GM18511 (cell line): ENCODE measurements around the gene SULT2B1.

ENCODE experiments used
- ATAC-seq: cut with Tn5 transposase; IDR thresholded peaks from one replicate; pipeline ENCODE4 v1.9.1; 2021; ENCODE audit warnings: mild to moderate bottlenecking, moderate library complexity; ENCODE audit not compliant: unreplicated experiment

The SULT2B1 gene

GRCh38 chr19:48598996-48599700, 47.2 kb downstream of the SULT2B1 start:
- ATAC-seq = no peak

- ATAC-seq = no peak
Measured at GRCh38 chr19:48600679-48601417, 48.9 kb downstream of the SULT2B1 start.

- ATAC-seq = no peak
Measured at GRCh38 chr19:48603001-48603400, 51.0 kb downstream of the SULT2B1 start.

- no peak for ATAC-seq
Measured at GRCh38 chr19:48603449-48603848, 51.5 kb downstream of the SULT2B1 start.

GRCh38 chr19:48603850-48604249, 51.9 kb downstream of the SULT2B1 start:
- no peak for ATAC-seq

GRCh38 chr19:48606463-48607358, 54.7 kb downstream of the SULT2B1 start, which contains the start of gene SPACA4:
Gene SPACA4 (plus strand): TSS chr19:48606742. CDS start chr19:48606979, 237 bp downstream.
- ATAC-seq = no peak

GRCh38 chr19:48607359-48607755, 55.4 kb downstream of the SULT2B1 start:
- no peak for ATAC-seq

GRCh38 chr19:48608798-48609263, 56.9 kb downstream of the SULT2B1 start:
- ATAC-seq = no peak

GRCh38 chr19:48609571-48610108, 57.7 kb downstream of the SULT2B1 start:
- ATAC-seq = no peak

GRCh38 chr19:48611872-48612271, 59.9 kb downstream of the SULT2B1 start:
- ATAC-seq = no peak

GRCh38 chr19:48613024-48613851, 61.3 kb downstream of the SULT2B1 start:
- no peak for ATAC-seq

GRCh38 chr19:48613852-48614435, 62.0 kb downstream of the SULT2B1 start:
- no peak for ATAC-seq

GRCh38 chr19:48614436-48615230, 62.7 kb downstream of the SULT2B1 start, which contains the start of gene FAM83E:
Gene FAM83E (minus strand): TSS chr19:48615076. CDS start chr19:48613372, 1,704 bp downstream.
- ATAC-seq = no peak

GRCh38 chr19:48615231-48616040, 63.5 kb downstream of the SULT2B1 start:
- ATAC-seq = no peak

GRCh38 chr19:48616041-48616436, 64.1 kb downstream of the SULT2B1 start:
- ATAC-seq = no peak

- no peak for ATAC-seq
Measured at GRCh38 chr19:48616491-48617056, 64.6 kb downstream of the SULT2B1 start.

GRCh38 chr19:48617146-48617937, 65.4 kb downstream of the SULT2B1 start:
- no peak for ATAC-seq
